SHP77 treated with DMSO at 0.1 percent for 48 hours (cell line): ENCODE results near the gene NPSR1.
"Not testable (repeated sequence)": the region's sequence is repeated elsewhere in the genome, so short reads cannot be mapped to it uniquely, and the experiment has no call there.

Source experiments
- DNase-seq: peaks from one replicate; lab custom pipeline; 2025; lab: John Stamatoyannopoulos, UW

The NPSR1 gene

GRCh38 chr7:34837801-34838201 lies 179.8 kb downstream of the NPSR1 start:
- no peak for DNase-seq

- no peak for DNase-seq
These were observed 180.3 kb downstream of the NPSR1 start for GRCh38 chr7:34838329-34838728.

GRCh38 chr7:34839645-34840044 lies 181.6 kb downstream of the NPSR1 start:
- no peak for DNase-seq

GRCh38 chr7:34840176-34840785 lies 182.3 kb downstream of the NPSR1 start:
- DNase-seq = no peak

- no peak for DNase-seq
These were observed 183.3 kb downstream of the NPSR1 start for GRCh38 chr7:34841326-34841725.

GRCh38 chr7:34842782-34843181 lies 184.8 kb downstream of the NPSR1 start:
- DNase-seq = no peak

- DNase-seq = no peak
These were observed 186.4 kb downstream of the NPSR1 start for GRCh38 chr7:34844406-34844805.

- DNase-seq = no peak
These were observed 187.1 kb downstream of the NPSR1 start for GRCh38 chr7:34844936-34845665.

- no peak for DNase-seq
These were observed 187.8 kb downstream of the NPSR1 start for GRCh38 chr7:34845666-34846361.

GRCh38 chr7:34846976-34847375 lies 189.0 kb downstream of the NPSR1 start:
- no peak for DNase-seq

- no peak for DNase-seq
These were observed 190.7 kb downstream of the NPSR1 start for GRCh38 chr7:34848670-34849069.

- DNase-seq = no peak
These were observed 191.3 kb downstream of the NPSR1 start for GRCh38 chr7:34849163-34849960.

- no peak for DNase-seq
These were observed 192.0 kb downstream of the NPSR1 start for GRCh38 chr7:34849986-34850385.

GRCh38 chr7:34850681-34851080 lies 192.7 kb downstream of the NPSR1 start:
- no peak for DNase-seq

- DNase-seq = no peak
These were observed 193.4 kb downstream of the NPSR1 start for GRCh38 chr7:34851431-34851830.

- DNase-seq = not testable (repeated sequence)
These were observed 200.4 kb downstream of the NPSR1 start for GRCh38 chr7:34858444-34858843.

- DNase-seq = not testable (repeated sequence)
These were observed 201.3 kb downstream of the NPSR1 start for GRCh38 chr7:34859281-34859680.

GRCh38 chr7:34866222-34866621 lies 208.2 kb downstream of the NPSR1 start:
- DNase-seq = not testable (repeated sequence)

- DNase-seq = not testable (repeated sequence)
These were observed 209.3 kb downstream of the NPSR1 start for GRCh38 chr7:34867341-34867740.

- not testable (repeated sequence) for DNase-seq
These were observed 210.6 kb downstream of the NPSR1 start for GRCh38 chr7:34868602-34869001.

GRCh38 chr7:34869057-34869456 lies 211.0 kb downstream of the NPSR1 start:
- no peak for DNase-seq

- not testable (repeated sequence) for DNase-seq
These were observed 212.0 kb downstream of the NPSR1 start for GRCh38 chr7:34870041-34870440.
